Pulmonary artery endothelial cell (primary cell): Measurements from ENCODE around the gene CCNI. TPM values are rescaled to one million over a fixed set of nuclear protein-coding genes. Genes with fewer than 3 reads are reported as not detected.
"Not testable (repeated sequence)": the region's sequence is repeated elsewhere in the genome, so short reads cannot be mapped to it uniquely, and the experiment has no call there.

Experiments used
- DNase-seq: peaks from one replicate; pipeline ENCODE4 v3.0.0-alpha.2; 2011; ENCODE audit warnings: low read depth, low spot score
- total RNA-seq: library from RNA; depleted of rRNA; stranded (reverse); fragments of >200 nt; gene quantifications from 2 replicates; pipeline ENCODE4 v1.2.3, GENCODE V29; 2014

Gene CCNI
- total RNA-seq, 1 donor from 2014 or later = 108 TPM

GRCh38 chr4:77082886-77083608, 7.3 kb upstream of the CCNI start:
- no peak for DNase-seq

DNA sequence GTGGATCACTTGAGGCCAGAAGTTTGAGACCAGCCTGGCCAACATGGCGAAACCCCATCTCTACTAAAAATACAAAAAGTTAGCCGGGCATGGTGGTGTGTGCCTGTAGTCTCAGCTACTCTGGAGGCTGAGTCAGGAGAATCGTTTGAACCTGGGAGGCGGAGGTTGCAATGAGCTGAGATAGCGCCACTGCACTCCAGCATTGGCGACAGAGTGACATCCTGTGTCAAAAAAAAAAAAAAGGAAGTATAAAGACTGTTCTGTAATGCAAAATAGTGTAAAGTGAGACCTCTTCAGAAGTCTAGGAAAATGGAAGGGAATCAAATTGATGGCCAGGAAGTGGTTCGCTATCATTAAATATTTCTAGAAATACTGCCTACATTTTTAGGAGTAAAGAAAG, 5.0 kb upstream of the CCNI start:
- DNase-seq = not testable (repeated sequence)

GRCh38 chr4:77079281-77079680, 3.5 kb upstream of the CCNI start:
- no peak for DNase-seq

DNA sequence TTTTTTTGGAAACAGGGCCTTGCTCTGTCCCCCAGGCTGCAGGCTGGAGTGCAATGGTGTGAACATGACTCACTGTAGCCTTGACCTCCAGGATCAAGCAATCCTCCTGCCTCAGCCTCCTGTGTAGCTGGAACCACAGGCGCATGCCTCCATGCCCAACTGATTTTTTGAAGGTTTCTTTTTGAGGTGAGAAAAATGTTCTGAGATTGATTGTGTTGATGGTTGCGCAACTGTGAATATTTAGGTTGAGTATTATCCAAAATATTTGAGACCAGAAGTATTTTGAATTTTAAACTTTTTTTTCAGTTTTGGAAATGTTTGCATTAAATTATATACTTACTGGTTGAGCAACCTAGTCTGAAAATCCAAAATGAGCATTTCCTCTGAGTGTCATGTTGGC, 2.6 kb upstream of the CCNI start:
- no peak for DNase-seq

GRCh38 chr4:77076889-77077635, 1.3 kb upstream of the CCNI start:
- no peak for DNase-seq

DNA sequence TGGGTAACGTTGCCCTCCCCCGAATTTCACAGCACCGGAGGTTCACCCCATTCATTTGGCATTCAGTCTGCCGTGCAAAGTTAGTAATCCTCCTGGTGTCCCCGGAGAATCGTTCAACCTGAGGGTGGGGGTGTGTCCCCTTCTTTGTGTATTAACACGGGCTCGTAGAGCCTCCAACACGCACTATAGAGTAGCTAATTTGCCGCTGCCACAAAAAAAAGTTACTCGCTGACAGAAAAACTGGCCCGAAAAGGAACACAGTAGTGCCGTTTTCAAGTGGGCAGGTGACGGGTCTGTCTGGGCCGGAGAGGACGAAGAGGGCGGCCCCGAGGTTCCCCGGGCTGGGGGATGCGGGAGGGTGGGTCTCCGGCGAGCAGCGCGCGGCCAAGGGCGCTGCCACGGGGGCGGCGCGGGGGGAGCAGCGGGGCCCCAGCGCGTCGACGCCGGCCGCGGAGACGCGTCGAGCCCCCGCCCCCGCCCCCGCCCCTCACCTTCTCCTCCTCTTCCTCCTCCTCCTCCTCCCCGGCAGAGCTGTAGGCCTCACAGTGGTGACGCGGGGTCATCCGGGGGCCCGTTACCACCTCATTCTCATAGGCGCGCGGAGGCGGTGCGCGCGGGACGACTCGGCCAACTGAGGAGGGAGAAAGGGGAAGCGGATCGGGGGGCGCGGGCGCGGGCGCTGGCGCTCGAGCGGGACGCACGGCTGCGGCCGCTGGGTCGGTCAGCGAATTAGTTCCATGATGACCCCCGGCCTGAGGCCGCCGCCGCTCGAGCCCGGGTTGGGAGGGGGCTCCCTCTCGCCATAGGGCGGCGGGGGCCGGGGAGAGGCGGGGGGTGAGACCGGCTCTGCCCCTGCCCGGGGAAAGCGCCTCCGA, 571 bp downstream of the CCNI start:
- DNase-seq = no peak

DNA sequence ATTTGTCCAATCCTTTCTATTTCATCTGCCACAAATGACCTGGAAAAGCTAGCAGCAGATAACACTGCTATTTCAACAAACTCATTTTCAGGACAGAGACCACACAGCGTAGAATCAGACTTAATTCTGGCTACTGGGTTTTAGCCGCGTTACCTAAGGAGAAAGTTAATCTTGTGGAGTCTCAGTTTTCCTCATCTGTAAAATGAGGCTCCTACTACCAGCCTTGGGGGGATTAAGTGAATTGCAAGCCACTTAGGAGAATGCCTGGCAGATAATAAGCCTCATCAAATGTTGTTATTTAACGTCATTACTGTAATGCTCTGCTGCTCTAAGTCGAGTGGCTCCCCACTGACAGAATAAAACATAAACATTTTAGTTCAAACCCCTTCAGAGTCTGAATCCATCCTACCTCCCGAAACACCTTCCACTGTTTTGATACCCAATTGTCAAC, 1.4 kb downstream of the CCNI start:
- no peak for DNase-seq

- no peak for DNase-seq
These were observed 1.8 kb downstream of the CCNI start for GRCh38 chr4:77073981-77074380.

GRCh38 chr4:77073106-77073809, 2.5 kb downstream of the CCNI start:
- no peak for DNase-seq

GRCh38 chr4:77072195-77072753, 3.5 kb downstream of the CCNI start:
- DNase-seq = no peak

DNA sequence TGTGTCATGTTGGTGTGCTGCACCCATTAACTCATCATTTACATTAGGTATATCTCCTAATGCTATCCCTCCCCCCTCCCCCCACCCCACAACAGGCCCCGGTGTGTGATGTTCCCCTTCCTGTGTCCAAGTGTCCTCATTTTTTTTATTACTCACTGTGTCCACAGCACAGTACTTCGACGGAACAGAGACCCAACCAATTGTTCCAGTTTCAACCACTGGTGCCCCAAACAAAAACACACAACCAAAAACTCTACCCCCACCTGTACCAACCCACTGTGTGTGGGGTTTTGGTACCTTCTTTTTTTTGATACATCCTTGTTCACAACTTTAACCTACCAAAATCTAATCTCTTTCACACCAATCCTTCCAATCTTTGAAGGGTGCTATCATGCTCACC, 6.3 kb downstream of the CCNI start:
- DNase-seq = not testable (repeated sequence)

DNA sequence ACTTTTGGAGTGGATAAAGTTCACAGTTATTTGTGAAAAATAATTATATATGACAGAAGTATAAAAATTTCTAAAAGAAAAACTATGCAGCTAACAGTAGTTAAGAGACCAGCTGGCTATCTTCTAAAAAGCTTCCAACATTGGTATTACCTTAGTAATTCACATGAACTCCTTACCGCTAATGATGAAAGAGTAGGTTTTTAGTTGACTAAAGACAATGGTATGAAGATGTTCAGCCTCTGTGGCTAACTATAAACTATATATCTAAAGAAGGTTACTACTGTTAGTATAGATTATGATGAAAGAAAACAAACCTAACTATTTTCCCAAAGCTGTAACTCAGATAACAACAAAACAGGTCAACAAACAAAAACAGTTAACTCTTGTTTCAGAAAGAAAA, 10.4 kb downstream of the CCNI start:
- no peak for DNase-seq

- DNase-seq = no peak
These were observed 12.9 kb downstream of the CCNI start for GRCh38 chr4:77062856-77063255.

- no peak for DNase-seq
These were observed 23.4 kb downstream of the CCNI start for GRCh38 chr4:77052352-77052751.

- DNase-seq = no peak
These were observed 24.8 kb downstream of the CCNI start for GRCh38 chr4:77050962-77051361.

- DNase-seq = no peak
These were observed 28.8 kb downstream of the CCNI start for GRCh38 chr4:77047037-77047436.

DNA sequence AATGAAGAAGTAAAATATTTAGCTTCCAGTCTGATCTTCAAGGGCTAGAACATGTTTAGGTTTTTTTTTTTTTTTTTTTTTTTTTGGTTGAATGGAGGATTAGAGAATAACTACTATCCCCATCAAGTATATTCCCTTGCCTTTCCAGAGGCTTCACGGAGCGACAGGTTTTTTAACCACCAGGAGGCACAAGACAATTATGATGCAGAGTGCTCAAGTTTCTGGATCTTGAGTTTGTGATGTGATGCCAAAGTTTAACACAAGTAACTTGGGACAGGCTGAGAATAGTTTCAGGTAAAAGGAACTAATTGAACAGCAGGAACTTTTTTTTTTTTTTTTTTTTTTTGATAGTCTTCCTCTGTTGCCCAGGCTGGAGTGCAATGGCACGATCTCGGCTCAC, 30.3 kb downstream of the CCNI start:
- no peak for DNase-seq

DNA sequence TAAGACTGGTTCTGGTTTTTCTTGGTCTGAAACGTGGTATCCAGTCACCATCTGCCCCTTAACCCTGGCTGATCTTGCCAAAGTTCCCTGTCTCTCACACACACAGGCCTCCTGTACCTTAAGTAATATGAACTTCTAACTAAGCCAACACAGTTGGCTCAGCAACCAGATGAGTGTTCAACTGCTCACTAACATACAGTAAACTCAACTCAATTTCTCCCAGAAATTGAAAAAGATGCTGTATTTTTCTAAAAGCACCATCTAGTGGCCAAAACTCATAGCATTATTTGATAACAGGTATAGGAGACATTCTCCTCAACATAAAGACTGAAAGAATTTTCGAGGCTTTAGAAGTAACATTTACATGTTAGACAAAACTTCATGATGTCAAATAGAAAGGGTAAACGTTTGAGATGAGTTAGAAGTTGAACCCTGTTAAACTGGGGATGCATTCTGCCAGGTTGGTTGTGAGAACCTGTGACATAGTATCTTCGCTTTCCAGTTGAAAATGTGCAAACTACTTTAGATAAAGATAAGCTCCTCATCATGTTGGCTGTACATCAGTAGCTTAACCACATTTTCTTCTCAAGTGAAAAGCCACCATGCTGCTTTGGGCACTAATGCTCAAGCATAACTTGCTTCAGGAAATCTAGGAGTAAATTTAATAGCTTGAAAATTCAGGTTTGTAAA, 31.2 kb downstream of the CCNI start:
- DNase-seq = no peak

DNA sequence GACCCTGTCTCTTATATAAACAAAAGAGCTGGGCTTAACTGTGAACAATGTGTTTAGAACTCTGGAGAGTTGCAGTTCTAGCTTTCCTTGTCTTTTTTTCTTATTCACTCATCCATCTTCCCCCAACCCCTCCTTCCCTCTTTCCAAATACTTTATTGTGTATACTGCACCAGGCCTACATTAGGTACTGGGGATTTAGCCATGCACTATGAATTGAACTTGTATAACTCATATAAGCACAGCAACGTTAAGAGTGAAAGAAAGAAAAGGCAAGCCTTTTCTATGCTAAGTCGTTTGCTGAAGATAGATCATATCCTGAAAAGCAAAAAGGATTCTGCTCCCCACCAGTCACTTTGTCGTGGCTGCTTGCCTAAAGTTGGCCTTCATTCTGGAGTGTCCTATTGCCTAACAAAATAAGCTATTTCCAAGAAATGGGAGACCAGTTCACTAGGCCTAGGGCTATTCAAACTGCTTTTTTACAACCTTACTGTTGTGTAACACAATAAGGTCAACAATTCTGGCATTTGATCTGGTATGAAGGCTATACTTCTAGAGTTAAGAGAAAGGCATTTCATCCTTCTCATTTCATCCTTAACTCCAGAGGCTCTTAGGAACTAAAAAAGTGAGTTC, 32.2 kb downstream of the CCNI start:
- DNase-seq = no peak
